GM23338 (cell line): ENCODE results near the gene ARX. TPM values are rescaled to one million over a fixed set of nuclear protein-coding genes. Genes with fewer than 3 reads are reported as not detected.

Source experiments
- ATAC-seq: fragments of 200-7000 bp; cut with Tn5 transposase; 3 replicates; pipeline ENCODE4 v1.9.1; 2020
- DNase-seq: peaks from one replicate; pipeline ENCODE4 v3.0.0-alpha.2; 2015; ENCODE audit warnings: low spot score
- H2AFZ ChIP-seq: fragments of 200-600 bp; sonication (generic); 2 replicates; pipeline ENCODE4 v1.8.0; 2016; ENCODE audit warnings: antibody characterized with exemption, mild to moderate bottlenecking, moderate library complexity
- H3F3A ChIP-seq: fragments of 200-600 bp; sonication (generic); replicated peaks from 2 replicates; pipeline ENCODE4 v1.8.0; 2017; ENCODE audit warnings: antibody characterized with exemption, mixed run types, low read depth
- H3K27ac ChIP-seq: fragments of 200-600 bp; sonication (generic); 2 replicates; pipeline ENCODE4 v1.6.1; 2016; ENCODE audit warnings: low read depth
- H3K27me3 ChIP-seq: fragments of 200-600 bp; sonication (generic); 2 replicates; pipeline ENCODE4 v1.8.0; 2016; ENCODE audit warnings: mild to moderate bottlenecking, mixed run types, moderate library complexity; ENCODE audit not compliant: insufficient read depth
- H3K36me3 ChIP-seq: fragments of 200-600 bp; sonication (generic); 2 replicates; pipeline ENCODE4 v1.8.0; 2016; ENCODE audit warnings: mild to moderate bottlenecking; ENCODE audit not compliant: insufficient read depth
- H3K4me1 ChIP-seq: fragments of 200-600 bp; sonication (generic); 2 replicates; pipeline ENCODE4 v1.8.0; 2016; ENCODE audit warnings: mild to moderate bottlenecking, moderate library complexity; ENCODE audit not compliant: insufficient read depth
- H3K4me2 ChIP-seq: fragments of 200-600 bp; sonication (generic); 2 replicates; pipeline ENCODE4 v1.7.1; 2017; ENCODE audit warnings: mixed run types
- H3K4me3 ChIP-seq: fragments of 200-600 bp; sonication (generic); 2 replicates; pipeline ENCODE4 v1.6.1; 2016; ENCODE audit warnings: mixed run types
- H3K79me2 ChIP-seq: fragments of 200-600 bp; sonication (generic); replicated peaks from 2 replicates; pipeline ENCODE4 v1.8.0; 2017; ENCODE audit warnings: mild to moderate bottlenecking; ENCODE audit not compliant: insufficient read depth
- H3K9me2 ChIP-seq: fragments of 200-600 bp; sonication (generic); 2 replicates; pipeline ENCODE4 v1.8.0; 2017; ENCODE audit not compliant: insufficient read depth
- H4K20me1 ChIP-seq: fragments of 200-600 bp; sonication (generic); replicated peaks from 2 replicates; pipeline ENCODE4 v1.8.0; 2017; ENCODE audit warnings: mild to moderate bottlenecking; ENCODE audit not compliant: insufficient read depth
- H3K27ac Mint-ChIP-seq: 2 replicates; pipeline ENCODE4 v1.8.0; 2020; ENCODE audit warnings: inconsistent platforms, mild to moderate bottlenecking, moderate library complexity, mixed read lengths
- H3K27me3 Mint-ChIP-seq: 3 replicates; pipeline ENCODE4 v1.8.0; 2022; ENCODE audit warnings: low read depth, mild to moderate bottlenecking, moderate library complexity, mixed read lengths, inconsistent platforms; ENCODE audit not compliant: insufficient read depth, poor library complexity
- H3K36me3 Mint-ChIP-seq: 3 replicates; pipeline ENCODE4 v1.8.0; 2021; ENCODE audit warnings: low read depth, mild to moderate bottlenecking, inconsistent platforms, moderate library complexity, mixed read lengths
- H3K4me1 Mint-ChIP-seq: 3 replicates; pipeline ENCODE4 v1.8.0; 2020; ENCODE audit warnings: mild to moderate bottlenecking, inconsistent platforms, mixed read lengths
- H3K4me3 Mint-ChIP-seq: 3 replicates; pipeline ENCODE4 v1.8.0; 2021; ENCODE audit warnings: moderate library complexity, mild to moderate bottlenecking, inconsistent platforms, mixed read lengths
- H3K9me3 Mint-ChIP-seq: 3 replicates; pipeline ENCODE4 v1.8.0; 2020; ENCODE audit warnings: moderate library complexity, mild to moderate bottlenecking, inconsistent platforms, mixed read lengths
- CREB1 ChIP-seq: fragments of 250-450 bp; sonication (Bioruptor Pico); IDR thresholded peaks from 2 replicates; pipeline ENCODE4 v1.5.0; 2020; ENCODE audit warnings: low read depth, mild to moderate bottlenecking, moderate library complexity
- CTCF ChIP-seq, 2 experiments: fragments of 200-600 bp in 1 of 2; sonication (generic) in 1 of 2; conservative IDR thresholded peaks; 2 replicates each; pipeline versions ENCODE4 v1.5.1 to v1.6.1; 2016 to 2017; ENCODE audit warnings: antibody characterized with exemption in 2 of 2, low read depth in 2 of 2, mild to moderate bottlenecking in 2 of 2, moderate library complexity in 1 of 2
- ETS1 ChIP-seq: IDR thresholded peaks from 2 replicates; pipeline ENCODE4 v1.6.1; 2016; ENCODE audit warnings: antibody characterized with exemption
- EZH2 ChIP-seq: fragments of 200-600 bp; sonication (generic); IDR thresholded peaks from one replicate; pipeline ENCODE4 v1.8.0; 2017; ENCODE audit warnings: antibody characterized with exemption, mild to moderate bottlenecking, low read depth; ENCODE audit not compliant: unreplicated experiment
- EZH2phosphoT487 ChIP-seq: fragments of 200-600 bp; sonication (generic); IDR thresholded peaks from one replicate; pipeline ENCODE4 v1.8.1; 2018; ENCODE audit warnings: antibody characterized with exemption; ENCODE audit not compliant: unreplicated experiment
- JUNB ChIP-seq: IDR thresholded peaks from one replicate; pipeline ENCODE4 v1.6.1; 2016; ENCODE audit warnings: antibody characterized with exemption; ENCODE audit not compliant: unreplicated experiment
- NANOG ChIP-seq: IDR thresholded peaks from 2 replicates; pipeline ENCODE4 v1.6.1; 2016; ENCODE audit warnings: antibody characterized with exemption, borderline replicate concordance
- POLR2AphosphoS5 ChIP-seq: IDR thresholded peaks from 2 replicates; pipeline ENCODE4 v1.6.1; 2016; ENCODE audit warnings: antibody characterized with exemption, low read depth
- REST ChIP-seq: IDR thresholded peaks from one replicate; pipeline ENCODE4 v1.6.1; 2018; ENCODE audit warnings: antibody characterized with exemption; ENCODE audit not compliant: unreplicated experiment
- STAT1 ChIP-seq: IDR thresholded peaks from one replicate; pipeline ENCODE4 v1.6.1; 2016; ENCODE audit warnings: antibody characterized with exemption; ENCODE audit not compliant: unreplicated experiment
- ZNF114 ChIP-seq: fragments of 250-450 bp; sonication (Bioruptor Pico); IDR thresholded peaks from 2 replicates; pipeline ENCODE4 v1.5.0; 2020; ENCODE audit warnings: mild to moderate bottlenecking, moderate library complexity
- ZNF331 ChIP-seq: fragments of 250-450 bp; sonication (Bioruptor Pico); IDR thresholded peaks from 2 replicates; pipeline ENCODE4 v1.5.0; 2020; ENCODE audit warnings: low read depth, mild to moderate bottlenecking, moderate library complexity
- polyA plus RNA-seq: library from polyadenylated mRNA; unstranded; fragments of >200 nt; fragmentation: Nextera tagmentation; extraction: Ambion mirVana; gene quantifications from 2 replicates; pipeline ENCODE4 v1.2.1, GENCODE V29; 2016
- total RNA-seq: library from RNA; depleted of rRNA; stranded (reverse); fragments of >200 nt; shearing (Covaris generic); gene quantifications from 2 replicates; pipeline ENCODE4 v1.2.3, GENCODE V29; 2014

The ARX gene
- total and polyA plus RNA-seq, 2 experiments from 2014 or later = 0.13 TPM; not detected in 1

- DNase-seq (no peak), ATAC-seq (no peak)
- H3K36me3 ChIP-seq = no peaks in the 10 kb centered on the region
- no peak overlapping the region for H3K27ac ChIP-seq
- H3K4me3 Mint-ChIP-seq = peak overlapping the region; percentile 73
- peaks cover 89% of the 10 kb centered on the region for H3K27me3 Mint-ChIP-seq
- peak overlapping the region; percentile 75 for H3K4me2 ChIP-seq
- no peaks in the 10 kb centered on the region for H3K79me2 ChIP-seq
- H3K4me3 ChIP-seq = peak overlapping the region; percentile 52
- H3K27me3 ChIP-seq = peaks cover 95% of the 10 kb centered on the region
- TF ChIP-seq CREB1 (CRISPR knock-in tag) = no peak
- TF ChIP-seq JUNB = no peak
- no peak for TF ChIP-seq POLR2AphosphoS5
- no peak for TF ChIP-seq REST
- no peak for TF ChIP-seq ETS1
- no peak for TF ChIP-seq NANOG
- no peak for TF ChIP-seq ZNF114 (CRISPR knock-in tag)
- TF ChIP-seq EZH2phosphoT487 = no peak
- no peak for TF ChIP-seq STAT1
- no peak for TF ChIP-seq EZH2
- no peak for TF ChIP-seq ZNF331 (CRISPR knock-in tag)
- no peak for TF ChIP-seq CTCF (conservative IDR thresholded peaks at IDR 0.05; ENCODE audit: low read depth in 2 of 2)
- H3K36me3 Mint-ChIP-seq = peaks cover 3% of the 10 kb centered on the region; the same call in 1 of the 3 replicates
- no peaks in the 10 kb centered on the region for H3F3A ChIP-seq
- H3K4me1 Mint-ChIP-seq = peaks cover 28% of the 10 kb centered on the region
- H3K27ac Mint-ChIP-seq = no peak overlapping the region
- H3K4me1 ChIP-seq = peaks cover 29% of the 10 kb centered on the region
- no peaks in the 10 kb centered on the region for H3K9me2 ChIP-seq
- 0 out of 2 replicates have a peak overlapping the region, but pooled peaks have one; percentile 47 for H2AFZ ChIP-seq
- H4K20me1 ChIP-seq = no peaks in the 10 kb centered on the region
- 0 out of 3 replicates have a peak, but pooled peaks cover 3% of the 10 kb centered on the region for H3K9me3 Mint-ChIP-seq
These were observed 1.3 kb upstream of the ARX start for GRCh38 chrX:25016938-25017598.
